Astrocyte of the hippocampus (primary cell): ENCODE measurements around the gene RNF157.
"Not testable (repeated sequence)": the region's sequence is repeated elsewhere in the genome, so short reads cannot be mapped to it uniquely, and the experiment has no call there.

Experiments used
- DNase-seq: peaks from one replicate; pipeline ENCODE4 v3.0.0; 2011; ENCODE audit warnings: low read depth, low spot score

Gene RNF157

GRCh38 chr17:76234354-76234679 lies 6.0 kb downstream of the RNF157 start:
- no peak for DNase-seq

DNA sequence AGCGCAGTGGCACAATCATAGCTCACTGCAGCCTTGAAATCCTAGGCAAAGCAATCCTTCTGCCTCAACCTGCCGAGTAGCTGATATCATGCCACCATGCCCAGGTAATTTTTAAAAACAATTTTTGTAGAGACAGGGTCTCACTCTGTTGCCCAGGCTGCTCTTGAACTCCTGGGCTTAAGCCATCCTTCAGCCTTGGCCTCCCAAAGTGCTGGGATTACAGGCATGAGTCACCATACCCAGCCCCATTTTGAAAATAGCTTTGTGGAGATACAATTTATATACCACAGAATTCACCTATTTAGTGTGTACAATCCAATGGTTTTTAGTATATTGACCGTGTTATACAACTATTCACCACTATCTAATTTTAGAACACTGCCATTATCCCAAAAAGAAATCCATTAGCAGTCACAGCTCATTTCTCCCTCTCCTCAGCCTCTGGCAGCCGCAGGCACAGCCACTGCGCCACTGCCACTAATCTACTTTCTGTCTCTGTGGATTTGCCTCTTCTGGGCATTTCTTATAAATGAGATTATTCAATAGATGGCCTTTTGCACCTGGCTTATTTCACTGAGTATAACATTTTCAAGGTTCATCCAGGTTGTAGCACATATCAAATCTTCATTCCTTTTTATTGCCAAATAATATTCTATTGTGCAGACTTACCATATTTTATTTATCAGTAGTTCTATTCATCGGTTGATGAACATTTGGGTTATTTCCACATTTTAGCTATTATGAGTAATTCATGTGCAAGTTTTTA lies 6.5 kb downstream of the RNF157 start:
- DNase-seq = no peak

DNA sequence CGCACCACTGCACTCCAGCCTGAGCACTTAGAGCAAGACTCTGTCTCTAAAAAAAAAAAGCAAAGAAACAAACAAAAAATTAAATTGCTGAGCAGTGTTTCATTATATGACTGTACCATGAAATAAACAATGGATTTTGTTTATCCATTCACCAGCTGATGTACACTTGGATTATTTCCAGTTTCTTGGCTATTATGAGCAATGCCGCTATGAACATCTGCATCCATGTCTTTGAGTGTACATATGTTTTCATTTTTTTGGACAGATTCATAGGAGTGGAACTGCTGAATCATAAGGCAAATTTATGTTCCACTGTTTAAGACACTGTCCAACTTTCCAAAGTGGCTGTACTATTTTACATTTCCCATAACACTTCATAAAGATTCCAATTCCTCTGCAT lies 8.0 kb downstream of the RNF157 start:
- no peak for DNase-seq

DNA sequence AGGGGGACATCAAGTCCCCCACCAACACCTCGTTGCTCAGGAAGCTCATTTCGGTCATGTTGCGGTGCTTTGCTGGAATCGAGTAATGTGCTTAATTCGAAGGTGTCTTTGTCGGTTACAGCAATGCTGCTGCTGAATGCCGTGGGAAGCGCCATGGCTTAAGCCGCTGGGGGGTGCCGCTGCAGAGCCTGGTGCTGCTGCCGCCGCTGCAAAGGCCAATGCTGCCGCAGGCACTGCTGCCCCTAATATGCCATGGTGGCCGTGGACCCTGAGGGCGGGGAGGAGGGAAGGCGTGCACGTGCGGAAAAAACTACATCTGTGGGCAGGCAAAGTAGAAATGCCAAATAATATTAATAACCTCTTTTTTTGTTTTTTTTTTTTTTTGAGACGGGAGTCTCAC lies 13.5 kb downstream of the RNF157 start:
- DNase-seq = not testable (repeated sequence)

DNA sequence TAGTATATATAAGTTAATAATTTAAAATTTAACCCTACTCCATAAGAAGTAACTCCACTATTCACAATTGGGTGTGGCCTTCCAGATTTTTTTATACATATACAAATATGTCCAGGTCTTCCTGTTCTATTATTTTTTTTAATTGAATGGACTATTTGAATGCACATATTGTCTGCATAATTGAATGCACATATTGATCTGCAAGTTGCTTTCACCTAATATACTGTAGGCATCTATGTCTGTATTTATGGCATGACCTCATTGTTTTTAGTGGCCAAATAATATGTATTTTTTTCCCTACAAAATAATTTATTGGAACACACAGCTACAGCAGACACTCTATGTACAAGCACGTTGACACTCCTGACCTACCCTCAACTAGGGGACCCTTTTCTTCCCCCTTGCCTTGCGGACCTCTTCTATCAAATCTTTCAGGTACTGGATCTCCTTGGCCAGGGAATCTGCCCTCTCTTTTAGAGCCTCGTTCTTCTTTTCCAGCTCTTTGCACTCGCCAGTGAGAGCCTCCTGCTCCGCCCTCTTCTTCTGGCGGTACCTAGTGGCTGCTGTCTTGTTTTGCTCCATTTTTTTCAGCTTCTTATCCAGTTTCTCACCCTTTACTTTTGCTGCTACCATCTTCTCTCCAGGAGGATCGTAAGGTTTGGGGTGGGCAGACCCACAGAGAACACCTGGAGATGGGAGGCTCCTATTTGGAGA lies 14.8 kb downstream of the RNF157 start:
- DNase-seq = not testable (repeated sequence)

DNA sequence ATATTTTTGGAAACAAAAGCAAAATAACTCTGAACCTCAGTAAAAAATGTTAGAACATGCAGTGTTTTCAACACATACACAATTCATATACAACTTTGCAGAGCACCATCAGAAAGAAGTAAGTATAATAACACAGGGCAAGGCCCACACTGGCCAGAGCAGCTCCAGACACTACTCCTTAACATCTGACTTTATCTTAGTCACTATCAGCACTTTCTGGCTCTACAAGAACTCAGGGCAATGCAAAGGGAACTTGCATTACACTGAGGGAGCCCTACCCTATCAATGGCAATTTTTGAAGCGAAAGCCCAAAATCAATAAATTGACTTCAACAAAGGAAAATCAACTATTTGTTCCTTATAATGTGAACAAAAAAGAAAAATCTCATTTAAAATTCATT lies 16.5 kb downstream of the RNF157 start:
- DNase-seq = no peak

DNA sequence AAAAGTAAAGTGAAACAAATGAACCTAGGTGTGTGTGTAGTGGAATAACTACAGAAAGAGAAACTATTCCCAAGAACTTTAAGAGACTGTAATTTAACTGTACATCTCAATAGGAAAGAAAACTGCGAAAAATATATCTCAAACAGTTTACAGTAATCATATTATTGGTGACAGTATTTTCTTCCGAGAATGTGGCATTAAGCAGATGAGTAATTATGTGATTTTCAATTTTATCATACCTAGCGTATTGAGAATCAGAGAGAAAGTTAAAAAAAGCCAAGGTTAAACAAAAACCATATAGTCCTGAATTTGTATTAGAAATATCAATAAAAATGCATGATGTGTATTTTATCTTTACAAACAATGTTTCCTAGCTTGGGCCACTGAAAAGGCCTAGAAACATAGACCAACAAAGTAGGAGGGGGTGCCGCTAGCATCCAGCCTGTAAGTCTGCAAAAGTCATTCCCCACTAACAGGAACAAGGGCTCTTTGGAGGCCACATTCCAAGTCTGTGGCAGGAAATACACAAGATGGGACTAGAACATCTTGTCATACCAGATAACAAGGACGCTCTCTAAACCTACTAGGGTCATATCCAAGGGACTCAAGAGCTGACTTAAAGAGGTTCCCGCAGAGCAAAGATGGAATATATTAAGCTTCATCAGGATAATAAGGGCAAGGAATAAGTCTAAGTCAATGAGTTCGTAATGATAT lies 20.5 kb downstream of the RNF157 start:
- DNase-seq = no peak

- no peak for DNase-seq
Measured at GRCh38 chr17:76217081-76217480, 23.2 kb downstream of the RNF157 start.

GRCh38 chr17:76213491-76213890 lies 26.8 kb downstream of the RNF157 start:
- DNase-seq = no peak

DNA sequence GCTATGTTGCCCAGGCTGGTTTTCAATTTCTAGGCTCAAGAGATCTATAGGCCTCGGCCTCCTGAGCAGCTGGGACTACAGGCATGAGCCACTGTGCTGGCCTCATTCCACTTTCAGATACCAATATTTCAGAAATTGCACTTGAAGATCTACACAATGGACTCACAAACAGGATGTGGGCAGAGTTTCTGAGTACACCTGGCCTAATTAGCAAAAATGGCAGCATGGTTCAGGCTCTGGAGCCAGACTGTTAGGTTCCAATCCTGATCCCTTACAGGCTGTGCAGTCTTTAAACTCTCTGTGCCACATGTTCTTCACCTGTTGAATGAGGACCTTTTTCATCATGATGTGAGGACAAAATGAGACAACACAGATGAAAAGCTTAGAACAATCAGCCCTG lies 32.2 kb downstream of the RNF157 start:
- no peak for DNase-seq

- no peak for DNase-seq
Measured at GRCh38 chr17:76207275-76208059, 32.8 kb downstream of the RNF157 start.

DNA sequence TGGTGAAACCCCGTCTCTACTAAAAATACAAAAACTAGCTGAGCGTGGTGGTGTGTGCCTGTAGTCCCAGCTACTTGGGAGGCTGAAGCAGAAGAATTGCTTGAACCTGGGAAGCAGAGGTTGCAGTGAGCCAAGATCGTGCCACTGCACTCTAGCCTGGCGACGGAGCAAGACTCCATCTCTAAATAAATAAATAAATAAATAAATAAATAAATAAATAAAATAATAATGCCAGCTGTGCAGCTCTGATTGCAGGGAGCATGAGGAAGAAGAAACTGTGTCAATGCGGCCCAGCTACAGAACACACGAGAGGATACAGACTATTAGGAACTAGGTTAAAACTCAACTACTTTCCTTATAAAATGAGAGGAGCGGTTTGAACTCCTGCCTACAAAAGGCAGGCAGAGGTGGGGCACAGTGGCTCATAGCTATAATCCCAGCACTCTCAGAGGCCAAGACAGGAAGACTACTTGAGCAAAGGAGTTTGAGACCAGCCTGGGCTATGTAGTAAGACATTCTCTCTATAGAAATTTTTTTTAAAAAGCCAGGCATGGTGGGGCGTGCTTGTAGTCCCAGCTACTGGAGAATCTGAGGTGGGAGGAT lies 34.6 kb downstream of the RNF157 start:
- not testable (repeated sequence) for DNase-seq

GRCh38 chr17:76204277-76204676 lies 36.0 kb downstream of the RNF157 start:
- peak; percentile 51 for DNase-seq

DNA sequence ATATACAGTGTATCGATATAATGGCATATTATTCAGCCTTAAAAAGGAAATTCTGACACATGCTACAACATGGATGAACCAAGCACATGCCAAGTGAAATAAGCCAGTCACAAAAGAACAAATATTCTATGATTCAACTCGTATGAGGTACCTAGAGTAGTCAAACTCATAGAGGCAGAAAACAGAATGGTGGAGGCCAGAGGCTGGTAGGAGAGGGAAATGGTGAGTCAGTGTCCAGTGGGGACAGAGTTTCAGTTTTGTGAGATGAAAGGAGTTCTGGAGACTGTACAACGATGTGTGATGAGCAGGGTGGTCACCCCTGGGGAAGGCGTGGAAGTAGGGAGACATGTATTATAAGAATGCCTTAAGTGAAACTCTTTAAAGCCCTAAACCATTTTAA lies 39.9 kb downstream of the RNF157 start:
- no peak for DNase-seq

DNA sequence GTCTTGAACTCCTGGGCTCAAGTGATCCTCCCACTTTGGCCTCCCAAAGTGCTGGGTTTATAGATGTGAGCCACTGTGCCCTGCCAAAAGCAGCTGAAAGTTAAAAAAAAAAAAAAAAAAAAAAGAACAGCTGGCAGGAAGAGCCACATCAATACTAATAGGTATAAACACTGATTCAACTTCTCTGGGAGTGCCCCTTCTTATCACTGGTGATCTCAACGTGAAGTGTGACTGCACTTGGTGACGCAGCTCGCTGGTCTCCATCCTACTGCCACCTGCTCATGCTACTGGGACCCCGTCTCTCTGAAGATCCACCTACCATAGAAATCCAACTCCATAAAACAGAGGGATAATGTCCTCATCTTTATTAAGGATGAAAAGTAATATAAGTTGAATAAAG lies 40.8 kb downstream of the RNF157 start:
- no peak for DNase-seq

DNA sequence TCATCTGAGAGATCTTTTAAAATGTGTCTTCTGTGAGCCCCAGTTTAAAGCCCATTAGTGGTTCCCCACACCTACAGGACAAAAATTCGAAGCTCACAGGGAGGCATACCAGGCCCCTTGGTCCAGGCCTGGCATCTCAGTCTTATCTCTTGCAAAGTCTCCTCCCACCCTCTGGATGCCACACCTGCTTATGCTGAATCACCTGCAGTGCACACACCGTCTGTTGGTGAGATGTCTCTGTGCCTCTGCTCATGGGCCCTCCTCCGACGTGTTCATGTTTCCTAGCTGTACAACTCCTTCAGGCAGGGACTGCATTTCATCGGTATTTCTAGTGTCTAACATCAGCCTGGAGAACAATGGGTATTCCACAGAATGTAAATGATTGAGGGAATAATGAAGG lies 41.6 kb downstream of the RNF157 start:
- no peak for DNase-seq

DNA sequence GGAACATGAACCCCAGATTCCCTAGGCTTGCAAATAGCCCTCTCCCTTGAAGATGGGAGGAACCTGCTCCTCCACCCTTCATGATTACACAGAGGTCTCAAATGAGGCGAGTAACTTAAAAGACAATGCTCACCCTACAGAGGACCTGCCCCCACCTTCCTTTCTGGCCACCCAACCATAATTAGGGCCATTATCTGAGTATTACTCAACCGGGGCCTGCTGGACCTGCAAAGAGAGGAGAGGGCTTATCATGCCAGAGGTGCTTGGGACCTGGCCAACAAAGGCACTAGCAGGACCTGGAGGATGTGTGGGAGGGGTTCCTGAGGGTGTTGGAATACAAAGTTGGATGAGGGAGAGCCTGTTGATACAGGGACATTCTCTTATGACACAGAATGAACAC lies 42.4 kb downstream of the RNF157 start:
- DNase-seq = no peak

GRCh38 chr17:76196675-76197074 lies 43.6 kb downstream of the RNF157 start:
- DNase-seq = no peak

DNA sequence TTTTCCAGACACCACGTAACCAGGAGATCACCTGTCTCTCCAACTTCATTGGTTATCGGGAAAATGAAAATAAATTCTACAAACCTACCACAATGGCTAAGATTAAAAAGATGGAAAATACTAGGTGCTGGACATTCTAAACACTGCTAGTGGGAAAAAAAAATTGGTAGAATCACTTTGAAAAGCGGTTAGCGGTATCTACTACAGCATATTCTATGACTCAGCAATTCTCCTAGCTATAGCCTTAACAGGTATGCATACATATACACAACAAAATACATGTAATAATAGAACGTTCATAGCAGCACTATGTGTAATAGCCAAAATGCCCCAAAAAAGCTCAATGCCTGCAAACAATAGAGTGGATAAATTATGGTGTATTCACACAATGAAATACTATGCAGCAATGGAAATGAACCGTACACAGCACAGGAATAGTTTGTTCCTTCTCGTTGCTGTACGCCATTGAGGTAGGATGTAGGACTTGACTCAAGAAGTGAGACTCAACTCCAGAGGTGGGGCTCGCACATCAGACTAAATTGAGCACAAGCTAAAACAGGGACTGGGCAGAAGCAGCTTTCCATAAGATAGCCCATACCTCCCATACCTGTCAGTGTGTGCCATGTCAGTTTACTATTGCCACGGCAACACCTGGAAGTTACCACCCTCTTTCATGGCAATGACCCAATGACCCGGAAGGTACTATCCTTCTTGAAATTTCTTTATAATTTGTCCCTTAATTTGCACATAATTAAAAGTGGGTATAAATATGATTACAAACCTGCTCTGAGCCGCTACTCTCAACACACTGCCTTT lies 44.8 kb downstream of the RNF157 start:
- no peak for DNase-seq

- DNase-seq = no peak
Measured at GRCh38 chr17:76193591-76193990, 46.7 kb downstream of the RNF157 start.

- no peak for DNase-seq
Measured at GRCh38 chr17:76191896-76192295, 48.4 kb downstream of the RNF157 start.
